Activated CD4-positive, alpha-beta T cell treated with anti-CD3 and anti-CD28 coated beads, Interleukin-2, Interleukin-6, amounts not matched to agents 100 ng/mL and 50 ng/mL, durations not matched to agents 16 hours and 8 hours (primary cell): ENCODE measurements around the gene DLK2.
"Not testable (repeated sequence)": the region's sequence is repeated elsewhere in the genome, so short reads cannot be mapped to it uniquely, and the experiment has no call there.

ENCODE experiments used
- DNase-seq: peaks from one replicate; pipeline ENCODE4 v3.0.0-alpha.2; 2020

DLK2 gene

DNA sequence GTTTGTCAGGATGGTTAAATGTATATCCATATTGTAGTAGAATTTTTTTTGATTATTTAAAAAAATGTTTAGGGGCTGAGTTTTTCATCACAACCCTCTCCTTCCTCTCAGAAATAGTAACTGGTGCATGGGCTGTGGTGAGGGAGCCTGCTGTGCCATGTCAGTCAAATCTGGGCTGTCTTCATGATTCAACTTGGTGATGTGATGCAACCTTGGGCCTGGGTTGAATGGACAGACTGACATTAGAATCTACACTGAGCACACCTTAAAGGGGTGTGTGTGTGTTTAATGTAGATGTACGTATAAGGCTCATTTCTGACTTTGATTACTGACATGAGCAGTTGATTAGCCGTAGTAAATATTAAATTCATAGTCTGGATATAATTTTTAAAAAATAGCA is 25.7 kb upstream of the DLK2 start:
- DNase-seq: peak; percentile 39

DNA sequence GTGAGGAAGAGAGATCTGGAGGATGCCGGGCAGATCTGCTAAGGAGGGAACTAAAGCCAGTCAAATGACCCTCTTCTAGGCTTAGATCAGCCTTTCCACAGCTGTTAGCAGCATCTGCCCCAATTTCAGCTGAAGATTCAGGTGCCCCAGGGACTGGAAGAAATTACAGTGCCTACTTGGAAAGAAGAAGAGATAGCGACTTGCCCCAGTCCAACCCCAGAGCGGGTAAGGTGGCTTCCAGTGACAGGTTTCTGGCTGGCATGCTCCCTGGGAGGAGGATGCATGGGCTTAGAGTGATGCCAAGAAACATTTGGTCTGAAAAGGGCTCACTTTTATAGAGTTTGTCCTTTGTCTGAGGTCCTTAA is 22.6 kb upstream of the DLK2 start:
- DNase-seq: no peak

DNA sequence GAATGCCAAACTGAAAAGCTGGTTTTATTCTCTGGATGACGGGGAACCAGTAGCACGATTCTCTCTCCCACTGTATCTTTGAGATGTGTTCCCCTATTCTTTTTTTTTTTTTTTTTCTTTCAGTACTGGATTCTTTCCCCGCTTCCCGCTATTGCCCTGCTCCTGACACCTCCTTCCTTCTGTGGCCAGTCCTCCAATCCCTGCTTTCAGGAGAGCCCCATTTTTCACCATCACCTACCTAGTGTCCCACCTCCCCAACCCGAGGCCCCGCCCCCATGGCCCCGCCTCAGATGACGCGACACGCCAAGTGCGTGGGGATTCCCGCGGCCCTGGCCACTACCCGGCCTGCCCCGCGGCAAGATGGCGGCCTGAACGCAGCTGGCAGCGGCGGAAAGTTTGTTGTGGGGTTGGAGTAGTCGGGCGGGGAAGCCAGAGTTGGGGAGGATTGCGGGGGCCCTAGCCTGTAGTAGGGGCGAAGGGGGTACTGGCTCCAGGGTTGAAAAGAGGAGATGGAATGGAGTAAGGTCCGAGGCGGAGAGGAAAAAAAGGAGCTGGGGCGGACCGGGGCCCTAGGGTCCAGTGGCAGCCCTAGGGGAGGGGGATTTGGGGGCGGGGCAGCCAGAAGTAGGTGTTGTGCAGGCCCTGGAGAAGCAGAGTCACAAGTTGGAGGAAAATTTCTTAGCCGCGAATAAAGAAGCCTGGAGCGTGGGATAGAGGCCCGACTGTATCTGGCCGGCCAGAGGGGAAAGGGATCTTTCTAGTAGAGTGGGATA is 22.1 kb upstream of the DLK2 start, which contains the start of gene TJAP1:
Gene TJAP1, plus strand, starts transcription at position 336 of the 773 bp plus-strand sequence. CDS start 21,432 bp downstream, outside the sequence.
- DNase-seq: peak; percentile 97

DNA sequence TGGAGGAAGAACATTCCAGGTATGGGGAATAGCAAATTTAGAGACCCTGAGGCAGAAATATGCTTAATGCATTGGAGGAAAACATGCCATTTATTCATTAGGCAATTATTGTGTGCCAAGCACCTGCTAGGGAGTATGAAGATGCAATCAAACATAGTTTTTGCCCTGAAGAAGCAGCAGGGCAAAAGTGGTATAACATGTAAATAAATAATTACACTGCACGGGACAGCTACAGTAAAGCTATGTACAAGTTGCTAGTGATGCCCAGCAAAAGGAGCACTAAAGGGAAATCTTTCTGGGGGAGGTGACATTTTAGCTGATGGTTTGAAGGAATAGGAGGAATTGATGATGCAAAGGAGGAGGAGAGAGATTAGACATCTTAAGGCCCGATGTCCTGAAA is 21.4 kb upstream of the DLK2 start:
- DNase-seq: no peak

- no peak for DNase-seq
Observed at GRCh38 chr6:43475516-43475915, 20.2 kb upstream of the DLK2 start.

DNA sequence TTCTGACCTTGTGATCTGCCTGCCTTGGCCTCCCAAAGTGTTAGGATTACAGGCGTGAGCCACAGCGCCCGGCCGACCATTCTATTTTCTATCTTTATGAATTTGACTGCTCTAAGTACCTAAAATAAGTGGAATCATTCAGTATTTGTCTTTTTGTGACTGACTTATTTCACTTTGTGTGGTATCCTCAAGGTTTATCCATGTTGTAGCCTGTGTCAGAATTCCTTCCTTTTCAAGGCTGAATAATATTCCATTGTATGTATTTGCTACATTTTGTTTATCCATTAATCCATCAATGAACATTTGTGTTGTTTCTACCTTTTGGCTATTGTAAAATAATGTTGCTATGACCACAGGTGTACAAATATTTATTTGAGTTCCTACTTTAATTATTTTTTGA is 17.2 kb upstream of the DLK2 start:
- DNase-seq: no peak

DNA sequence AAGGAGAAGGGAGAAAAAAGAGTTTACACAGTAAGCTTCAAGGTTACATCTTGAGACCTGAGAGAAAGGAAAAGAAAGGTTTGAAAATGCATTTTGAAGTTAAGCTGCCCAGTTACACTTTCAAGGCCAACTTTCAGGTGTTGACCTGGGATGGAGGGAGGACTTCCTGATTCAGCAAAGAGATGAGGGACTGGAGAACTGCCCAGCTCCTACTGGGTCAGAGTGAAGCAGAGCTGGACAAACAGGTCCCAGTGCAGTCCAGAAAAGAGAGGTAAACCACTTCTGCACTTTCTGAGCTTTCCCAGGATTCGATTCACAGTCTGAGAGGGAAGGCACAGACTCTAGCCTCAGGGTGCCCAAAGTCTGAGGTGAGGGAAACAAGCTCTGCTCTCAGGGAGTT is 16.1 kb upstream of the DLK2 start:
- no peak for DNase-seq

DNA sequence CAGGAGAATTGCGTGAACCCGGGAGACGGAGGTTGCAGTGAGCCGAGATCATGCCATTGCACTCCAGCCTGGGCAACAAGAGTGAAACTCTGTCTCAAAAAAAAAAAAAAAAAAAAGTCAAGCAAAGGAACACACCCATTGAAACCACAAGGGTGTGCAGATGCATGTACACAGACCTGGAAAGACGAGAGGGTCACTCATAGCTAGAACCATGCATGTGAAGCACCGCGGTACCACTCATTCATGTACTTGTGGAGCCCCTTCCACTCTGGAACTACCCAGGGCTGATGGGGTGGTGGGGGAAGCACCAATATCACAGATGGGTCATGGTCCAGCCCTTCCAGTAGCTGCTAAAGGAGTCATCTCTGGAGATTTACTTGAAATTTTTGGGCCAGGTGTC is 14.6 kb upstream of the DLK2 start:
- no peak for DNase-seq

DNA sequence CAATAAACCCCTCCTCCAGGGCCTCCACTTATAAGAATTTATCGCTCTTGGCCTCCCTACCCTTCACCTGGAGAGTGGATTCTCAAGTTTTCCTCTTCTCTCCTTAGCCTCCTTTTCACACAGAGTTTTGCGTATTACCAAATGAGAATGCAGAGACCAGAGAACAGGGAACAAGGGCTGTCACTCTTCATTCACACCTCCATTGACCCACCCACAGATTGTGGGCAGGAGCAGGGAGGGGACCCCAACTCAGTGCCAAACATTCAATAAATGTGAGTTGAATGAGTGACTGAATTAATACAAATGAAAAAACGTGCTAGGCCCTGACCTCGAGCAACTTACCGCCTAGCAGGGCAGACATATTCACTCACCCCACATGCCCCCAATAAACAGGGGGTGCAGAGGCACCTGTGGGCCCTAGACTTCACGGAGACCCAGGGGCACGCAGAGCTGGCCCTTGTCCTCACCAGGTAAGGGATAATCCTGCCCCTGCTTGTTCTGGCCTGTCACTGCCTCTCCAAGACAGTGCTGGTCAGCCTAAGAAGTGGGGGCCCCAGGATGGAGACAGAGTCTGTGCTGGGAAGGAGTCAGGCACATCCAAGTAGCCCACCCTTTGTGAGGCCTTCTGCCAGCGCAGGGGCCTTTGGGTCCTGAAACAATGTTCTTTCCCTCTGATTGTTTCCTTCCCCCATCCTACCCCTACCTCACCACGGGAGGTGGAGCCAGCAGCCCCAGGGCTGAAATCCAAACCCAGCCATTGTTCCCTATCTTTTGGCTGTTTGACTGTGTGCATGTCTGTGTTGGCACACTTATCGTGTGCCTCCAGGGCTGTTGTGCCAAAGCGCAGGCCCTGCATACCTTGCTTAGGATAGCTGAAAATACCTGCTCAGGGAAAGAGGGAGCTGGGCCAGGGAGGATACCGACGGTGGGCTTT is 13.7 kb upstream of the DLK2 start:
- no peak for DNase-seq

DNA sequence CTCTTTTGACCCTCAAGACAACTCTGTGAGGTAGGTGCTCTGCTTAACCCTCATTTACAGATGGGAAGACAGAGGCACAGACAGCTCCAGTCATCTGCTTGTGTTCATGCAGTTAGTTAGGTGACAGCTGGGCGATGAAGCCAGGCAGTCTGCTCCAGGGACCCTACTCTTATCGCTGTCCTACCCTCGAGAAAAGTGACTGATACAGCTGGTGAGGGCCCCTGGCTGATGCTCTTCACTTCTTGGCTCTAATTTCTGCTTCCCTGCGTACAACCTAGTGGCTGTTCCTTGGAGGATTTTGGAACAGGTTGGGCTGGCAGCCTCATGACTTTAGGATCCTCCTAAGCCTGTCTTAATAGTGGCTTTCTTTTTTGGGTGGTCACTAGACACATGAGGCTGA is 12.9 kb upstream of the DLK2 start:
- no peak for DNase-seq

GRCh38 chr6:43467752-43468151 is 12.4 kb upstream of the DLK2 start:
- DNase-seq: no peak

- DNase-seq: not testable (repeated sequence)
Observed at GRCh38 chr6:43467265-43467664, 11.9 kb upstream of the DLK2 start.

- no peak for DNase-seq
Observed at GRCh38 chr6:43465948-43466347, 10.6 kb upstream of the DLK2 start.

DNA sequence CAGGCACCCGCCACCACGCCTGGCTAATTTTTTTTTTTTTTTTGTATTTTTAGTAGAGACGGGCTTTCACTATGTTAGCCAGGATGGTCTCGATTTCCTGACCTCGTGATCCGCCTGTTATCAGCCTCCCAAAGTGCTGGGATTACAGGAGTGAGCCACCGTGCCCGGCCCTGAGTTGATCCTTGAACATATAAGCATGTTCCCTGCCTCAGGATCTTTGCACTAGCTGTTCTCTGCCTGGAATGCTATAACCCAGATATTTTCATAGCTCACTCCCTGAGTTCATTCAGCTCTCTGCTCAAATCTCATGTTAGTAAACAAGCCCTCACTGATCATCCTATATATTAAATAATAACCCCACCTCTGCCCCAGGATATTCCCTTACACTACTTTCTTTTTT is 9.0 kb upstream of the DLK2 start:
- DNase-seq: no peak

DNA sequence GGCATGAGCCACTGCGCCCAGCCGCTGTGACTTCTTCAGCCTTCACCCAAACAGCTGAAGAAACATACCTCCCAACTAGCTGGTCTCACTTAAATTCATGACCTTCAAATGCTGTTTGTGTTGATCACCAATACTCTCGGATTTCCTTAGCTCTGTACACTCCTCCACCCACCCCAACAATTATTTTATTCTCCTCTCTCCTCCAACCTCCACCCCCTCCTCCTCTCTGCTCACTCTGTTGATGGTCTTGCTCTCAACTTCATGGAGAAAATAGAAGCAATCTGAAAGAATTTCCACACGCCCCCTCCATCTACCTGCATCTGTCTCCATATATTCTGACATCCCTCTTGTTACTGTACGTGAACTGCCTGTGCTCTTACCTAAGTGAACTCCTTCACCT is 6.6 kb upstream of the DLK2 start:
- no peak for DNase-seq

- DNase-seq: no peak
Observed at GRCh38 chr6:43460032-43460431, 4.7 kb upstream of the DLK2 start.

DNA sequence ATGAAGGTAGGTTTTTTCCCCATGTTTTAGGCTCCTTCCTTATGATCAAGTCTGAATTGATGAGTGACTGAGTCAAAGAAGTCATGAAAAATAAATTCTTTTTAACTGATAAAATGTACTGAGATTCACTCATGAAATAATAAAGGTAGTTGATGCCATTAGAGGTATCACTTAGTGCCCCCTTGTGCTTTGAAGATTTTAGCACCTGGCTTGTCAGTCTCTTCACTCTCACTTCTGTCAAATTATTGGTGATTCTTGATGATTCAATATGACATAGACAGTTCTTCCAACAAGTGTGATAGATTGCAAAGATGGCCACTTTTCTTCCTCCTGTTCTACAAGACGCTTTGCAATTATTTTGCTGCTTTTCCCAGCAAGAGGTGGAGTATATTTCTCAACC is 4.2 kb upstream of the DLK2 start:
- DNase-seq: no peak

DNA sequence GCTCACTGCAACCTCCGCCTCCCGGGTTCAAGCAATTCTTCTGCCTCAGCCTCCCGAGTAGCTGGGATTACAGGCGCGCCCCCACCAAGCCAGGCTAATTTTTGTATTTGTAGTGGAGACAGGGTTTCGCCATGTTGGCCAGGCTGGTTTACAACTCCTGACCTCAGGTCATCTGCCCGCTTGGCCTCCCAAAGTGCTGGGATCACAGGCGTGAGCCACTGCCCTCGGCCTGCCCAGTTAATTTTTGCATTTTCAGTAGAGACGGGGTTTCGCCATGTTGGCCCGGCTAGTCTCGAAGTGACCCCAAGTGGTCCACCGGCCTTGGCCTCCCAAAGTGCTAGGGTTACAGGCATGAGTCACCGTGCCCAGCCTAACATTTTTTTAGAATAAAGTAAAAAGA is 2.8 kb upstream of the DLK2 start:
- DNase-seq: not testable (repeated sequence)

GRCh38 chr6:43457643-43458042 is 2.3 kb upstream of the DLK2 start:
- no peak for DNase-seq

DNA sequence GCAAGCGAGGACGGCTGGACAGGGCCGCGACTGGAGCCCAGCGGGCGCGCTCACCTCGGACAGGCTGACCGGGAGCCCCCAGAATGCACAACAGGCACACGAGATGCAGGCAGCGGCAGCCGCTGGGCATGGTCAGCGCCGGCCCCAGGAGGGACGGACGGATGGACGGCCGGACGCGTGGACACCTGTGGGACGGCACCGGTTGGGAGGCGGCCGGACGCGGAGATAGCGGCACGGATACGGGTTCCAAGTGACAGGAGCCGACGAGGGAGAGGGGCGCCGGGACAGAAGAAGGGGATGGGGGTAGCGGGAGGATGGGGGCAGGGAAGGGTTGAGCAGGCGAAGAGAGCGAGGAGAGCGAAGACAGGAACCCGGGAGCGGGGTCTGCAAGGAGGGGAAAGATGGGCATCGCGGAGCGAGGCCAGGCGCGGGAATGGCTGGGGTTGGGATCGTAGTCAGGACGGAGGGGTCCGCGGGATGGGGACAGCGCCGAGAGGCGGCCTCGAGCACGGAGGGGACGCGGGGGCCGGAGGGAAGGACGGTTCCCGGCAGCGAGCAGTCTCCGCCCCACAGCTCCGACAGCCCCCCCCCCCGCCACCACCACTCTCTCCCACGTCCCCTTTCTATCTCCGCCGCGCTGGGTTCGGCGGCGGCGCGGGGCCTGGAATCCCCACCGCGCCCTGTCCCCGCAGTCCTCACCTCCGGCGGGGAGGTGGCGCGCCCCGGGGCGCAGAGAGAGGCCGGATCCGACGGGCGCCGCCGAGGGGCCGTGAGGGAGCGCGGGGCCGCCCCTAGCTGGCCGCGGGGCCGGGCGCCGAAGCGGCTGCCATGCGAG is 435 bp downstream of the DLK2 start:
- no peak for DNase-seq

GRCh38 chr6:43454290-43454695 is 1.1 kb downstream of the DLK2 start:
- peak; percentile 73 for DNase-seq

DNA sequence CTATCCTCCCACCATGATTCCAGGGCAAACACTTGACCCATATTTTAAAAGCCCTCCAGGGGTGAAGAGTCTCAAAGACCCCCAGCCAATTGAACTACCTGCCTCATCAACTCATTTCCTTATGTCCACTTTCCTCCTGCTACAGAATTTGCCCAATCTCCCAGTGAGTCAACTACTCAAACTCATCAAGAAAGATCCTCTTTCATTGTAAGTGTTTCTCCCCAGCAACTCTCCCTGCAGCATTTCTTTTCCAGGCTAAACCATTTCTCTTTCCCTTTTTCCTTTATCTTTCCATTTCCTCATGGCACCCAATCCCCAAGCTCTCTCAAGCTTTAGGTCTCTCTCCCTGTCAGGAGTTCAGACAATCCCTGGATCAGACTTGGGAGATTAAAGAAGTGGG is 1.5 kb downstream of the DLK2 start:
- DNase-seq: no peak

DNA sequence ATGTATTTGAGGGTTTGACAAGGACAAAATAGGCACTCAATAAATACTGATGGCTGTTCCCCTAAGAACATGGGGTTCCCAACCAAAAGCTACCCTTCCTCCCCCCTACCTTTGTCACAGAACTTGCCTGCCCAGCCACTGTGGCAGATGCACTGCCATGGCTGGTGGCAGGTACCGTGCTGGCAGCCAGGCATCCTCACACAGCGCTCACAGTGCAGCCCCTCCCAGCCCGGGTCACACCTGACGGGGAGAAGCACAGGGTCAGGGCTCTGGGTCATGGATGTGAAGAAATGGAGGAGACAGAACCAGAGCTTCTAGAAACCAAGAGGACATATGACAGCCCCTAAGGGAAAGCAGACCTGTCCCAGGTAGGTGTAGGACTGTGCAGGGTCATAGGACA is 2.5 kb downstream of the DLK2 start:
- no peak for DNase-seq
